H1 (cell line): ENCODE measurements around the gene PCGF6. TPM values are rescaled to one million over a fixed set of nuclear protein-coding genes. Genes with fewer than 3 reads are reported as not detected.

Experiments
- ASH2L ChIP-seq: fragments of 200-600, 300-600 bp; sonication (generic); IDR thresholded peaks from one replicate; pipeline ENCODE4 v1.7.1; 2017; ENCODE audit warnings: low read length
- BRCA1 ChIP-seq: IDR thresholded peaks from 2 replicates; pipeline ENCODE4 v1.6.1; 2012; ENCODE audit warnings: low read depth, low read length, improper control_type of control experiment
- EP300 ChIP-seq, 2 experiments: IDR thresholded peaks; 1 replicate in 1 of 2; 2 replicates in 1 of 2; pipeline ENCODE4 v1.6.1; 2011 to 2012; ENCODE audit warnings: low read depth in 2 of 2, low read length in 2 of 2, mild to moderate bottlenecking in 2 of 2, borderline replicate concordance in 1 of 2, inconsistent platforms in 1 of 2, moderate library complexity in 1 of 2
- HDAC2 ChIP-seq, 2 experiments: fragments of 300-600 bp in 1 of 2; sonication (generic) in 1 of 2; IDR thresholded peaks; 2 replicates each; pipeline ENCODE4 v1.6.1; 2011 to 2012; ENCODE audit warnings: low read depth in 2 of 2, low read length in 2 of 2, mild to moderate bottlenecking in 2 of 2, moderate library complexity in 2 of 2, borderline replicate concordance in 1 of 2, inconsistent platforms in 1 of 2
- JUN ChIP-seq: IDR thresholded peaks from 2 replicates; pipeline ENCODE4 v1.6.1; 2011; ENCODE audit warnings: low read depth, mild to moderate bottlenecking, improper control_type of control experiment, low read length
- JUND ChIP-seq: IDR thresholded peaks from 2 replicates; pipeline ENCODE4 v1.6.1; 2011; ENCODE audit warnings: mild to moderate bottlenecking, improper control_type of control experiment, low read length
- MAX ChIP-seq: IDR thresholded peaks from 2 replicates; pipeline ENCODE4 v1.6.1; 2012; ENCODE audit warnings: inconsistent platforms
- PHF8 ChIP-seq: fragments of 200-600 bp; sonication (generic); conservative IDR thresholded peaks from 2 replicates; pipeline ENCODE4 v1.7.1; 2012; ENCODE audit warnings: low read depth, mild to moderate bottlenecking, inconsistent platforms, low read length, moderate library complexity
- POLR2A ChIP-seq, 2 experiments: IDR thresholded peaks; 1 replicate in 1 of 2; 2 replicates in 1 of 2; pipeline ENCODE4 v1.6.1; 2011; ENCODE audit warnings: low read depth in 2 of 2, low read length in 2 of 2, mild to moderate bottlenecking in 2 of 2; ENCODE audit errors: control extremely low read depth in 1 of 2
- RBBP5 ChIP-seq: IDR thresholded peaks from 2 replicates; pipeline ENCODE4 v1.7.1; 2012; ENCODE audit warnings: low read depth, mild to moderate bottlenecking, inconsistent platforms, low read length, moderate library complexity, borderline replicate concordance
- RXRA ChIP-seq: IDR thresholded peaks from 2 replicates; pipeline ENCODE4 v1.6.1; 2011; ENCODE audit warnings: low read depth, mild to moderate bottlenecking, low read length, moderate library complexity; ENCODE audit not compliant: insufficient read depth
- SIRT6 ChIP-seq: IDR thresholded peaks from one replicate; pipeline ENCODE4 v1.7.1; 2012; ENCODE audit warnings: low read length, inconsistent platforms
- SP2 ChIP-seq: IDR thresholded peaks from 2 replicates; pipeline ENCODE4 v1.6.1; 2012; ENCODE audit warnings: mild to moderate bottlenecking, low read length, inconsistent platforms
- polyA plus RNA-seq, 7 experiments: library from polyadenylated mRNA; depleted of rRNA in 3 of 7; stranded (reverse) in 5 of 7; unstranded in 2 of 7; fragments of >200 nt in 5 of 7; fragments of 200-250 nt in 2 of 7; gene quantifications; 1 replicate in 5 of 7; 2 replicates in 1 of 7; 4 replicates in 1 of 7; pipeline versions ENCODE4 v1.2.1 to v1.2.3, GENCODE V29; 2011 to 2013; ENCODE audit warnings: missing spikeins in 2 of 7, mixed read lengths in 2 of 7
- total RNA-seq: library from RNA; stranded (reverse); fragmentation: NEBNext Ultra II Directional; extraction: Animal tissue kit (Norgen Biotek cat#: 25700); gene quantifications from 2 replicates; pipeline ENCODE4 v1.2.1, GENCODE V29; 2021

Gene PCGF6
- total and polyA plus RNA-seq, 2 of the 8 experiments (the other 6 are each of a cell fraction or from before 2014, with no cell fraction given): 6.9 to 18.6 TPM

- TF ChIP-seq JUND (0 out of 2 replicates have a peak, but pooled peaks have one; percentile 26), BRCA1 (no peak), JUN (no peak), SIRT6 (no peak), PHF8 (peak; percentile 67), MAX (peak; percentile 91), SP2 (no peak), EP300 (IDR thresholded peaks at IDR 0.05; ENCODE audit: borderline replicate concordance in 1 of 2, low read depth in 2 of 2, low read length in 2 of 2) (no peak), HDAC2 (IDR thresholded peaks at IDR 0.05; ENCODE audit: borderline replicate concordance in 1 of 2, low read depth in 2 of 2, low read length in 2 of 2) (peak in 1 of 2 experiments; percentile 56; a peak in 1 of 4 replicates), ASH2L (peak; percentile 66), POLR2A (IDR thresholded peaks at IDR 0.05; ENCODE audit: control extremely low read depth in 1 of 2, low read depth in 2 of 2, low read length in 2 of 2) (peak in 1 of 2 experiments; percentile 56; a peak in 2 of 3 replicates), RXRA (no peak), RBBP5 (0 out of 2 replicates have a peak, but pooled peaks have one; percentile 54)
Measured at GRCh38 chr10:103350517-103351260, at the start of gene PCGF6 (continued).
